NCI-H187 treated with DMSO at 0.1 percent for 48 hours (cell line): Measurements from ENCODE around the gene RANBP6.

ENCODE experiments used
- DNase-seq: peaks from one replicate; lab custom pipeline; 2025; lab: John Stamatoyannopoulos, UW

RANBP6 gene

DNA sequence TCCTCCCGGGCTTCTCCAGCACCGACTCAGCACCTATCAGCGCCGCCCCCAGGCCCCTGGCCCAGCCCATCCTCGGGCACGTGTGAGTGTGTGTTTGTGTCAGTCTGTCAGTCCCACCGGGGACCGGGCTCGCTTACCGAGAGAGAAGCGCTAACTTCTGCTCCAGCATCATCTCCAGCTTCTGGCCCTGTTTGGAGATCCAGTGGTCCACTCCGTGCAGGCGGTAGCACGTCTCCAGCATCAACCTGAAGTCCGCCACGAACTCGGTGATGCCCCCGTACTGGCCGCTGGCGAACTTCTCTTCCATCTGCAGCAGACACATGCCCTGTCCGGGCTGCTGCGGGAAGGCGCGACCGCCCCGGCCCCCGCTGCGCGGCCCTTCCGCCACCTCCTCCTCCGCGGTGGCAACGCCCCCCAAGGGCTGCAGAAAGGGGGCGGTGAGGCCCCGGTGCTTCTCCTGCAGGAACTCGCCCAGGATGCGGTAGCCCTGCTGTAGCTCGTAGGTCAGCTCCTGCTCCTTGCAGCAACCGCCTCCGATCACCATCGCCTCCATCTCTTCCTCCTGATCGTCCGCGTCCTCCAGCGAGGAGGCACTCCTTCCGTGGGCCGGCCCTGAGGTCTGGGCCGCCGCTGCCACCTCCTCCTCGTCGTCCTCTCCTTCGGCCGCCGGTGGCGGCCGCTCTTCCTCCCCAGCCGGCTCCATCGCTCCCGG is 8.2 kb downstream of the RANBP6 start:
- peak; percentile 60 for DNase-seq

DNA sequence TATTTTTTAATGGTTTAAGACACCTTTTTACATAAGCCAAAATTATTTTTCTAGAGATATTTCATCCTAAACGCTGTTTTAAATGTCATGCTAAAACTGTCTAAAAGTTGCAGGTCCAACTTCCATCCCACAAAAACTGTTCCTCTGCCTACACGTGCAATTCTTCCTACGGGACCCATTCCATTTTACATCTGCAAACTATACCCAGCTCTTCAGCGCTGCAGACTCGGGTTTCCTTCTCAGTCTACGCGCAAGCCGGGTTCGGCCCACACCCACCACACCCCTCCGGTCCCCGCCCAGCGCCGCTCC is 8.7 kb downstream of the RANBP6 start:
- DNase-seq: no peak

DNA sequence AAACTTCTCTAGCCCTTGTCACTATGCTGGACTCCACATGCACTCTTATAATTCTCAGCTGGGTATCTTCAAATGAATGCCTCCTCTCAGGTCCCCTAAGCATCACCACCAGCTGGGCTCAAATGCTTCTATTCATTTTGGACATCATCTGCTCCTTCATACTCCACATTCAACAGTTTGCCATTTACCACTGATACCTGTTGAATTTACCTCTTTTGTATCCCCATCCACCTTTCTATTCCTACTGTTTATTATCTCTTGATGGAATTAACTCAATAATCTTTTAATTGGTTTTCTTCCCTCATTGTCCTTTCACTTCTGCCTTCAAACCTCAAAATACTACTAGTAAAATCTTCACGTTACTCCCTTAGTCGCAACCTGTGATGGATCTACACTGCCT is 14.5 kb downstream of the RANBP6 start:
- DNase-seq: no peak

DNA sequence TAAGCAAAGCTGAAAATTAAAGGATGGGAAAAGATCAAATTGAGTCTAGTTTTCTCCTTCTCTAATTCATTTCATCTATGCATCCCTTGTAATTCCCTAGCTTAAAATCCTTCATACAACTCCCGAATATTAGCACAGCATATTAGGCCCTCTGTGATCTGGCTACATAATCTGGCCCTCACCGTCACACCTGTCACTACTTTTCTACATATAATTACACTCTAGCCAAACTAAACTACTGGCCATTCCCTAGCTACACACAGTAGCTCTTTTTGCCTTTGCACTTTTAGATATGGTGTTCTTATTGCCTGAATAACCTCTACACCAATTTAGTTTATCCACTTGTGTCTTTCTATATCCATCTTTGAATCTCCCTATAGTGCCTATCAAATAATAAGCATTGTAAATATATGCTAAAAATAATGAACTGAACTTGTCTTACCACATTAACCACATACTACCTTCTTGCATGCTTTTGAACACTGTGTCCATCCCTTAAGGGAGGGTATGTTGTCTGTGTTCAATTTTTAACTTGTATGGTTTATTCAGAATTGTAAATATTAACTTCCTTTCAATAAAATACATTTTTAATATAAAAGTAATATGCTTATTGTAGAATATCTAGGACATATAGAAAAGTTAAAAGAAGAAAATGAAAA is 15.9 kb downstream of the RANBP6 start:
- DNase-seq: no peak

DNA sequence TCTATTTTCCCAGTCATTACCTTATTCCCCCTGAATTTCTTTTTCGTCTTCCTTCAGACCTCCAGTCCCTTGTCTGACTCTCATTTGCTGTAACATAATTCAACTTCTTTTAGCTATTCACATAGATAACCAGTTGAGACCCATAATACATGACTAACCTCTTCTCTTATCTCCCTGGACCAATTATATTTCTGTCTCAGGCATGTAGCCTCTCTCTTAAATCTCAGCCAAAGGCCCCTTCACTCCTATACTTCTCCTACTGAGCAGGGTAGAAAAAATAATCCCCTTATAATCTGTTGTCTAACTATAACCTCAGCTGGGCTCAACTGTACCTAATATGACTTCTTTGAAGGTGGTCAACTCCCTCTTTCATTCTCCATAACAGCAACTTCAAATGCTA is 20.9 kb downstream of the RANBP6 start:
- no peak for DNase-seq

DNA sequence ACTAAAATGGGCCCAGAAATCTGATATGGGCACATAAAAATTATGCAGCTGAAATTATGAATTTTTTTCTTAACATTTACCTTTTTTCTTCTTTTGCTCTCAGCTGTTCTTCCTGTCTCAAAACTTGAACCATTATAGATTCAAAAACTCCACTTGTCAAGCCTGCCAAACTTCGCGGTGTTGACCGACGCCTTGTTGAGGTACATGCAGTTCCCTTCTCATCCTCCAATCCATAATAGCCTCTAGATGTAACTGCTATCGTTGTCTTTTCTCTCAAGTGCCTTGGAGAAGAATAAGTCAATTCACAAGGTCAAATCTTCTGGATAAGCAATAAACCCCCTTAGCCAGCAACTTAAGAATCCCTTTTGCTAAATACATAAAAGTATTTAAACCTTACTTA is 27.2 kb downstream of the RANBP6 start:
- DNase-seq: no peak

DNA sequence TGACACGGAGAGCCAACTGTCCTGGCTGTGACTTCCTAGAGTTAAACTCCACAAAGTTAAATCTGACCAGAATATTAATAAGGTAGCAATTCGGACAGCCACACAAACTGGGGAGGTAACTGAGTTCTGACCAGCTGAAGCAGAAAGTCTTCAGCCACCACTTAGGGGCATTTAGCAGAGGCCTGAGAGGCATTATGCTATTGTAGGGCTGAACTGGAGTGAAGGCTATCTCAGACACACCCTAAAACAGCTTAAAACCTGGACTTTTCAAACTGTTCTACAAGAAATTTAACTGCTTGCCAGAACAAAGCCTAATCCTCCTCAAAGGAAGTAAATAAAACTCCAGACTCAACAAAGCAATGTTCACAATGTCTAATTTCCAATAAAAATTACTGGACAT is 32.4 kb downstream of the RANBP6 start:
- no peak for DNase-seq

DNA sequence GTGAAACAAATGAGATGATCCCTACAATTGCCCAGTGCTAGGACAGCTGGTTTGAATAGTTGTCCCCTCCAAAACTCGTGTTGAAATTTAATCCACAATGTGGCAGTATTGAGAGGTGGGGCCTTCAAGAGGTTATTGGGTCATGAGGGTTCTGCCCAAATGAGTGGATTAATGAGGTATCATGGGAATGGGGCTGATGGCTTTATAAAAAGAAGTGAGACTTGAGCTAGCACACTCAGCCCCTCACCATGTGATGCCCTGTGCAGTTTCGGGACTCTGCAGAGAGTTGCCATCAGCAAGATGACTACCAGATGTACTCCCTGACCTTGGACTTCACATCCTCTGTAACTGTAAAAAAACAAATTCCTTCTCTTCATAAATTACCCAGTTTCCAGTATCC is 33.1 kb downstream of the RANBP6 start:
- DNase-seq: no peak

DNA sequence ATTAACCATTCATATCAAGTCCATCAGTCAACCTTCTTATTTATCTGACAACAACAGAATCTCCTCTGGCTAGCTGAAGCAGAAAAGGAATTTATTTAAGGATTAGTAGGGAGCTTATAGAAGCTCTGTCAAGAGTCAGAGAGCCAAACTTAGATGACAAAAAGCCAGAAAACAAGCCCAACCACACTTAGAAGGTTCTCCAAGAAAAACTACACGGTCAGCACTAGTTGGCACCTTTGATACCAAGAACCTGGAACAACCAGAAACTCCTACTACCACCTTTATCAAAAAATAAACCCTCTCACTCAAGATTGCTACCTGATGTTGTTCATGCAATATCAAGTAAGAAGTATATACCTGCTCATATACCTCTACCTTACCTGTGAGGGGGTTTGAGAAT is 36.9 kb downstream of the RANBP6 start:
- no peak for DNase-seq

DNA sequence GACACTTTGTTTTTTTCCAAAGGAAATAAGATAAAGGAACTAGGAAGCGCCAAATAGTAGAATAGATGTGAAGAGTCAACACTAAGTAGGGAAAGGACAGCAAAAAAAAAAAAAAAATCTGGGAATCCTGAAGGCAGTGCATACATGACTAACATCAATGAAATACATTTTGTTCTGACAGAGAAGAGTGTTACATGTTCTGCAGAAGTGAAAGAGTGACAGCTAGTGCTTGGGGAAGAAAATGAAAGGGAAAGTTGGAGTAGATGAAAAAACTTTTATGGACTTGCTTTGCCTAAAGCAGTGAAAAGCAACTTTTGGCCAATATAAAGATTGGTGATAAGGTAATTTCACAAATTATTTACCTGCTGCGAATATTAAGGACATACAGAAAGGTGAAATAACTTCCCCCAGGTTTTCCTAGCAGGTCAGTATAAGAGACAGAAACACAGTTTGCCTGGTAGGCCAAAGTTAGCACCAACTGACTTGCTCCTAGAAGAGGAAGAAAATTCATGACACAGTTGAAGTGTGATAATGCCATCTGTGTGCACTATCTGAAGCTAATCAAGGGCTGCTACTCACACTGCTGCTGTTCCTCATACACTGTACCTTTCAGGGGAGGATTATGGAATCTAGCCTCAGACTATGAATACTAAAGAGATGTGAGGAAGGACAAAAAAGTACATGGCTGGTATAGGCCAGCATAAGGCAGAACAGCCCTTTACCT is 38.6 kb downstream of the RANBP6 start:
- no peak for DNase-seq

DNA sequence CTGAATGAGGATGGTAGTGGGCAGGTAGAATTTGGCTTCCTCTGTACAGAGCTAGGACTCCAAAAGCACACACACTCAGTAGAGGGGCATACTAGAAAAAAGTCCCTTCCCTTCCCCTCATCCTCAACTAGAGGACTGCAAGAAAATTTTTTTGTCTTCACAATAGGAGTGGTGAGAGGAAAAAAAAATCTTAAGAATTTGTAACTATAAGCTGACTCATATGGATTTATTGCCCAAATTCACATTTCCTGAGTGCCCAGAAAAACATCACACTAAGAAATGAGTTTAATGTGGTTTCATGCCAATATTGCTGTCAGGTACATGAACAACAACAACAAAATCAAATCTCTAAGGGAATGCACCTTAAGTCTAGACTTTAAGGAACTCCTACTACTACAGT is 43.7 kb downstream of the RANBP6 start:
- DNase-seq: no peak
